Activated CD8-positive, alpha-beta memory T cell treated with anti-CD3 and anti-CD28 coated beads, Interleukin-2, amount 10 ng/mL, durations not matched to agents 7 days and 5 days (primary cell): ENCODE measurements around the gene KIAA2012. TPM values are rescaled to one million over a fixed set of nuclear protein-coding genes. Genes with fewer than 3 reads are reported as not detected.

ENCODE experiments used
- ATAC-seq: fragments of 150-1000 bp; cut with Tn5 transposase; one replicate; pipeline ENCODE4 v1.10.0; 2021; ENCODE audit warnings: moderate library complexity
- CTCF ChIA-PET: fragments of 350-600 bp; sonication (Branson Sonifier 250); formaldehyde crosslinking; loops from one replicate; lab custom pipeline; 2021; ENCODE audit warnings: antibody characterized with exemption; lab: Charles Lee
- DNase-seq: peaks from one replicate; pipeline ENCODE4 v3.0.0-alpha.2; 2020
- H3K27ac Mint-ChIP-seq: one replicate; pipeline ENCODE4 v1.8.0; 2021; ENCODE audit warnings: mild to moderate bottlenecking, mixed read lengths
- H3K27me3 Mint-ChIP-seq: one replicate; pipeline ENCODE4 v1.8.0; 2021; ENCODE audit warnings: mixed read lengths
- H3K36me3 Mint-ChIP-seq: one replicate; pipeline ENCODE4 v1.8.0; 2021; ENCODE audit warnings: mild to moderate bottlenecking, mixed read lengths
- H3K4me1 Mint-ChIP-seq: one replicate; pipeline ENCODE4 v1.8.0; 2021; ENCODE audit warnings: mixed read lengths
- H3K4me3 Mint-ChIP-seq: one replicate; pipeline ENCODE4 v1.8.0; 2021; ENCODE audit warnings: mild to moderate bottlenecking, moderate library complexity, mixed read lengths
- H3K9me3 Mint-ChIP-seq: one replicate; pipeline ENCODE4 v1.8.0; 2022; ENCODE audit warnings: low read depth, mixed read lengths
- total RNA-seq, 2 experiments: library from RNA; stranded (reverse); gene quantifications; one replicate each; pipeline ENCODE4 v1.2.3, GENCODE V29; 2021

Gene KIAA2012
- total RNA-seq, 2 experiments from 2014 or later = 0.05 TPM; not detected in 1

- no peaks in the 10 kb centered on the region for H3K27me3 Mint-ChIP-seq
- no peak overlapping the region for H3K4me3 Mint-ChIP-seq
- H3K9me3 Mint-ChIP-seq = no peaks in the 10 kb centered on the region
- CTCF ChIA-PET = no interaction called here
- H3K36me3 Mint-ChIP-seq = no peaks in the 10 kb centered on the region
- ATAC-seq (no peak), DNase-seq (no peak)
- peaks cover 19% of the 10 kb centered on the region for H3K4me1 Mint-ChIP-seq
- H3K27ac Mint-ChIP-seq = no peak overlapping the region
Measured at GRCh38 chr2:202169131-202169530, 96.1 kb downstream of the KIAA2012 start.

GRCh38 chr2:202169832-202170424 is 96.9 kb downstream of the KIAA2012 start:
- Mint-ChIP-seq H3K27ac (no peak overlapping the region), H3K9me3 (no peaks in the 10 kb centered on the region), H3K27me3 (no peaks in the 10 kb centered on the region), H3K36me3 (no peaks in the 10 kb centered on the region), H3K4me1 (peaks cover 19% of the 10 kb centered on the region), H3K4me3 (no peak overlapping the region)
- ATAC-seq (no peak), DNase-seq (no peak)
- CTCF ChIA-PET = interaction anchor here (1.4 to 1.5 kb wide), 2 partner anchors 9 to 309 kb away, joined by 3 to 4 read pairs; no protein-coding TSS in a partner anchor

- no peaks in the 10 kb centered on the region for H3K27me3 Mint-ChIP-seq
- H3K4me1 Mint-ChIP-seq = peaks cover 19% of the 10 kb centered on the region
- DNase-seq = no peak
- CTCF ChIA-PET = interaction anchor here (1.5 kb wide), 1 partner anchor 8 kb away, joined by 3 read pairs; no protein-coding TSS in a partner anchor
- ATAC-seq = no peak
- H3K36me3 Mint-ChIP-seq = no peaks in the 10 kb centered on the region
- H3K27ac Mint-ChIP-seq = no peak overlapping the region
- no peak overlapping the region for H3K4me3 Mint-ChIP-seq
- no peaks in the 10 kb centered on the region for H3K9me3 Mint-ChIP-seq
Measured at GRCh38 chr2:202171241-202171825, 98.3 kb downstream of the KIAA2012 start.

GRCh38 chr2:202172439-202173211 is 99.6 kb downstream of the KIAA2012 start:
- Mint-ChIP-seq H3K9me3 (no peaks in the 10 kb centered on the region), H3K4me3 (no peak overlapping the region), H3K27me3 (no peaks in the 10 kb centered on the region), H3K36me3 (no peaks in the 10 kb centered on the region), H3K4me1 (peaks cover 19% of the 10 kb centered on the region), H3K27ac (peak overlapping the region; percentile 41)
- CTCF ChIA-PET = interaction anchor here (1.1 kb wide), 2 partner anchors 9 to 312 kb away, joined by 3 to 6 read pairs; no protein-coding TSS in a partner anchor
- ATAC-seq (peak; percentile 72), DNase-seq (peak; percentile 51)

- Mint-ChIP-seq H3K36me3 (no peaks in the 10 kb centered on the region), H3K4me1 (peaks cover under 1% of the 10 kb centered on the region), H3K27me3 (peaks cover 20% of the 10 kb centered on the region), H3K9me3 (no peaks in the 10 kb centered on the region), H3K4me3 (no peak overlapping the region), H3K27ac (no peak overlapping the region)
- CTCF ChIA-PET = interaction anchor here (0.7 to 3.4 kb wide), 8 partner anchors 14 to 325 kb away, joined by 3 to 34 read pairs (median 5); no protein-coding TSS in a partner anchor
- ATAC-seq (peak; percentile 72), DNase-seq (peak; percentile 64)
Measured at GRCh38 chr2:202178346-202178958, 105.4 kb downstream of the KIAA2012 start.

GRCh38 chr2:202184557-202184956 is 111.5 kb downstream of the KIAA2012 start:
- H3K4me3 Mint-ChIP-seq = no peak overlapping the region
- ATAC-seq (no peak), DNase-seq (no peak)
- CTCF ChIA-PET = no interaction called here
- H3K9me3 Mint-ChIP-seq = no peaks in the 10 kb centered on the region
- H3K4me1 Mint-ChIP-seq = no peaks in the 10 kb centered on the region
- H3K27me3 Mint-ChIP-seq = peaks cover 43% of the 10 kb centered on the region
- no peaks in the 10 kb centered on the region for H3K36me3 Mint-ChIP-seq
- no peak overlapping the region for H3K27ac Mint-ChIP-seq

GRCh38 chr2:202185156-202185555 is 112.1 kb downstream of the KIAA2012 start:
- CTCF ChIA-PET = no interaction called here
- Mint-ChIP-seq H3K27ac (no peak overlapping the region), H3K4me3 (no peak overlapping the region), H3K36me3 (no peaks in the 10 kb centered on the region), H3K4me1 (no peaks in the 10 kb centered on the region), H3K9me3 (no peaks in the 10 kb centered on the region), H3K27me3 (peaks cover 45% of the 10 kb centered on the region)
- DNase-seq = no peak
- ATAC-seq = no peak

- H3K4me1 Mint-ChIP-seq = no peaks in the 10 kb centered on the region
- CTCF ChIA-PET = no interaction called here
- H3K4me3 Mint-ChIP-seq = no peak overlapping the region
- no peaks in the 10 kb centered on the region for H3K36me3 Mint-ChIP-seq
- H3K9me3 Mint-ChIP-seq = no peaks in the 10 kb centered on the region
- no peak overlapping the region for H3K27ac Mint-ChIP-seq
- peaks cover 49% of the 10 kb centered on the region for H3K27me3 Mint-ChIP-seq
- ATAC-seq = no peak
- no peak for DNase-seq
Measured at GRCh38 chr2:202186641-202187202, 113.7 kb downstream of the KIAA2012 start.

- CTCF ChIA-PET = no interaction called here
- peaks cover 42% of the 10 kb centered on the region for H3K27me3 Mint-ChIP-seq
- no peaks in the 10 kb centered on the region for H3K36me3 Mint-ChIP-seq
- H3K27ac Mint-ChIP-seq = no peak overlapping the region
- DNase-seq = no peak
- no peak for ATAC-seq
- H3K4me3 Mint-ChIP-seq = no peak overlapping the region
- H3K4me1 Mint-ChIP-seq = no peaks in the 10 kb centered on the region
- no peaks in the 10 kb centered on the region for H3K9me3 Mint-ChIP-seq
Measured at GRCh38 chr2:202187570-202187969, 114.5 kb downstream of the KIAA2012 start.

- H3K36me3 Mint-ChIP-seq = no peaks in the 10 kb centered on the region
- no peak overlapping the region for H3K27ac Mint-ChIP-seq
- no peak for DNase-seq
- H3K4me1 Mint-ChIP-seq = peaks cover 2% of the 10 kb centered on the region
- H3K9me3 Mint-ChIP-seq = no peaks in the 10 kb centered on the region
- no peak for ATAC-seq
- H3K27me3 Mint-ChIP-seq = peaks cover 28% of the 10 kb centered on the region
- CTCF ChIA-PET = no interaction called here
- no peak overlapping the region for H3K4me3 Mint-ChIP-seq
Measured at GRCh38 chr2:202193305-202193704, 120.2 kb downstream of the KIAA2012 start.

GRCh38 chr2:202193881-202194353 is 120.9 kb downstream of the KIAA2012 start:
- H3K4me1 Mint-ChIP-seq = peaks cover 2% of the 10 kb centered on the region
- H3K4me3 Mint-ChIP-seq = no peak overlapping the region
- no peaks in the 10 kb centered on the region for H3K9me3 Mint-ChIP-seq
- no peak overlapping the region for H3K27ac Mint-ChIP-seq
- no peak for DNase-seq
- peaks cover 27% of the 10 kb centered on the region for H3K27me3 Mint-ChIP-seq
- H3K36me3 Mint-ChIP-seq = no peaks in the 10 kb centered on the region
- CTCF ChIA-PET = no interaction called here
- ATAC-seq = no peak

- CTCF ChIA-PET = interaction anchor here (0.6 kb wide), 1 partner anchor 203 kb away, joined by 3 read pairs; no protein-coding TSS in a partner anchor
- H3K36me3 Mint-ChIP-seq = no peaks in the 10 kb centered on the region
- H3K27ac Mint-ChIP-seq = no peak overlapping the region
- peaks cover 26% of the 10 kb centered on the region for H3K27me3 Mint-ChIP-seq
- H3K4me3 Mint-ChIP-seq = no peak overlapping the region
- ATAC-seq (no peak), DNase-seq (no peak)
- peaks cover 2% of the 10 kb centered on the region for H3K4me1 Mint-ChIP-seq
- no peaks in the 10 kb centered on the region for H3K9me3 Mint-ChIP-seq
Measured at GRCh38 chr2:202194418-202194817, 121.4 kb downstream of the KIAA2012 start.

- DNase-seq (no peak), ATAC-seq (no peak)
- peaks cover 19% of the 10 kb centered on the region for H3K27me3 Mint-ChIP-seq
- CTCF ChIA-PET = no interaction called here
- no peaks in the 10 kb centered on the region for H3K36me3 Mint-ChIP-seq
- H3K4me1 Mint-ChIP-seq = peaks cover 2% of the 10 kb centered on the region
- no peaks in the 10 kb centered on the region for H3K9me3 Mint-ChIP-seq
- H3K27ac Mint-ChIP-seq = no peak overlapping the region
- no peak overlapping the region for H3K4me3 Mint-ChIP-seq
Measured at GRCh38 chr2:202196727-202197126, 123.7 kb downstream of the KIAA2012 start.
